ENCODE measurements around the gene TNKS1BP1.
"Not testable (repeated sequence)": the region's sequence is repeated elsewhere in the genome, so short reads cannot be mapped to it uniquely, and the experiment has no call there.

TNKS1BP1 gene

DNA sequence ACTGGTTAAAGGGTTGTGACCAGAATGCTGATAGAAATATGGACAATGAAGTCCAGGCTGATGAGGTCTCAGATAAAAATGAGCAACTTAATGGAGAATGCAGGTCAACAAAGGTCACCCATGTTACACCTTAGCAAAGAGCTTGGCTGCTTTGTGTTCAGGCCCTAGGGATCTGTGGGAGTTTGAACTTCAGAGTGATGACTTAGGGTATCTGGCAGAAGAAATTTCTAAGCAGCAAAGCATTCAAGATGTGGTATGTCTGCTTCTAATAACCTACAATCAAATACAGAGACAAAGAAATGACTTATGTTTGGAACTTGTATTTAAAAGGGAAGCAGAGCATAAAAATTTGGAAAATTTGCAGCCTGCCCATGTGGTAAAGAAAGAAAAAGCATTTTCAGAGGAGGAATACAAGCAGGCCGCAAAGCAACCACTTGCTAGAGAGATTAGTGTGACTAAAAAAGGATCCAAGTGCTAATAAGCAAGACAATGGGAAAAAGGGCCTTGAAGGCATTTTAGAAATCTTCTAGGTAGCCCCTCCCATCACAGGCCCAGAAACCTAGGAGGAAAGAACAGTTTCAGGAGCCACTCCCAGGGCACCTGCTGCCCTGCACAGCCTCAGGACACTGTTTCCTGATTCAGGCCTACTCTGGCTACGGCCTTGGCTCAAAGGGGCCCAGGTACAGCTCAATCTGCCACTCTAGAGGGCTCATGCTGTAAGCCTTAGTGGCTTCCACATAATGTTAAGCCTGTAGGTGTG is 41.3 kb downstream of the TNKS1BP1 start:
- DNase-seq (ENCODE audit: low read depth), result no peak

DNA sequence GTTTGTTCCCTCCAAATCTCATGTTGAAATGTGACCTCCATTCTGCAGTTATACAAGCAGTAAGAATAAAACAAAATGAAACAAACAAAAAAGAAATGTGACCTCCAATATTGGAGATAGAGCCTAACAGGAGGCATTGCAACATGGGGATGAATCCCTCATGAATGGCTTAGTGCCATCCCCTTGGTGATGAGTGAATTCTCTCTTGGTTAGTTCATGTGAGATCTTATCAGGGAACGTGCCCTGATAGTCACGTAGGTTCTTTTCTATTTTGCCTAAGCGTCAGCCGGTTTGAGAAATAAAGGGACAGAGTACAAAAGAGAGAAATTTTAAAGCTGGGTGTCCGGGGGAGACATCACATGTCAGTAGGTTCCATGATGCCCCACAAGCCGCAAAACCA is 43.2 kb downstream of the TNKS1BP1 start:
- DNase-seq (ENCODE audit: low read depth), result not testable (repeated sequence)

DNA sequence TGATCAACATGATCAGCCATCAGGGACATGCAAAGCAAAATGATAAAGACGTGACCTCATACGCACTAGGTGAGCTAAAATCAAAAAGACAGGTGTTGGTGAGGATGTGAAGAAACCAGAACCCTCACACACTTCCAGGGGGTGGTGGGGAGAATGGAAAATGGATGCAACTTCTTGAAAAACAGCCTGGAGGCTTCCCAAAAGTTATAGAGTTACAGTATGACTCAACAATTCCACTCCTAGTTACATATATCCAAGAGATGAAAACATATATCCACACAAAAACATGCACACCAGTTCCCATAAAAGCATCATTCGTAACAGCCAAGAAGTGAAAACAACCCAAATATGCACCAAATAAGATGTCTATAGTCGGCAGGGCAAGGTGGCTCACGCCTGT is 45.6 kb downstream of the TNKS1BP1 start:
- no peak for DNase-seq (ENCODE audit: low read depth)

DNA sequence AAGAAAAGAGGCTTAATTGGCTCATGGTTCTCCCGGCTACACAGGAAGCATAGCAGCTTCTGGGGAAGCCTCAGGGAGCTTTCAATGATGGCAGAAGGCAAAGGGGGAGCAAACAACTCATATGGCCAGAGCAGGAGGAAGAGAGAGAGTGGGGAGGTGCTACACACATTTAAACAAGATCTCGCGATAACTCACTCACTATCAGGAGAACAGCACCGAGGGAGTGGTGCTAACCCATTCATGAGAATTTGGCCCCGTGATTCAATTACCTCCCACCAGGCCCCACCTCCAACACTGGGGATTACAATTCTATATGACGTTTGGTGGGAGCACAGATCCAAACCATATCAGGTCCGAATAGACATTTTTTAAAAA is 46.0 kb downstream of the TNKS1BP1 start:
- no peak for DNase-seq (ENCODE audit: low read depth)

DNA sequence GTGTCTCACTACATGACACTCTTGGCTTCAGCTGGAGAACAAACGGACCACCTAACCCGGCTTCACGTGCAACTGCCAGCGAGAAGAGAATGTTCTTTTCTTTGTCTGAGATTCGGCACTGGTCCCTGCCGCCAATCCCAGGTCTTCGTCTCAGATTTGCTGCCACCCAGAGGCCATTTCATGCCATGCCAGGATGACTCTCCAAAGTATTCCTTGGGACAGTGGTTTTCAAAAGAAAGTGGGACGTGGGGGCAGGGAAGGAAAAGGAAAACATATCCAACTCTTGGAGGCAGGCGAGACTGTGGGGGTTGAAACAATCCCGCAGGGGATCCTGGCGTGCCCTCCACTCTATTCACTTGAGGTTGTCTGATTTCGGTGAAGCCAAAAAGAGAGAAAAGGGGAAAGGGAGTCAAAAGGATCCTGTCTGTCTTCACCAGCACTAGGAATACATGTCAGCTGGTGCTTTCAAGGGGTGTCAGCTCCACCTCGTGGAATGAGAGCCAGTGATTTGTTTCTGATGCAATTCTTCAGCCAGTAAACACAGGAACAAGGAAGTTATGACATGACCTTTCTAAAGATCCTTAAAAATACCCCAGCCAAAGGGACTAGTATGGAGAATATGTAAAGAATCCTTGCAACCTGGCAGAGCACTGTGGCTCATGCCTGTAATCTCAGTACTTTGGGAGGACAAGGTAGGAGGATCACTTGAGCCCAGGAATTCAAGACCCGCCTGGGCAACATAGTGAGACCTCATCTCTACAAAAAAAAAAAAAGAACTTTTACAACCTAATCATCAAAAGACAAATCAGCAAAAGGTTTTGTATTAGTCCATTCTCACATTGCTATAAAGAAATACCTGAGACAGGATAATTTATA is 46.7 kb downstream of the TNKS1BP1 start:
- no peak for DNase-seq (ENCODE audit: low read depth)

DNA sequence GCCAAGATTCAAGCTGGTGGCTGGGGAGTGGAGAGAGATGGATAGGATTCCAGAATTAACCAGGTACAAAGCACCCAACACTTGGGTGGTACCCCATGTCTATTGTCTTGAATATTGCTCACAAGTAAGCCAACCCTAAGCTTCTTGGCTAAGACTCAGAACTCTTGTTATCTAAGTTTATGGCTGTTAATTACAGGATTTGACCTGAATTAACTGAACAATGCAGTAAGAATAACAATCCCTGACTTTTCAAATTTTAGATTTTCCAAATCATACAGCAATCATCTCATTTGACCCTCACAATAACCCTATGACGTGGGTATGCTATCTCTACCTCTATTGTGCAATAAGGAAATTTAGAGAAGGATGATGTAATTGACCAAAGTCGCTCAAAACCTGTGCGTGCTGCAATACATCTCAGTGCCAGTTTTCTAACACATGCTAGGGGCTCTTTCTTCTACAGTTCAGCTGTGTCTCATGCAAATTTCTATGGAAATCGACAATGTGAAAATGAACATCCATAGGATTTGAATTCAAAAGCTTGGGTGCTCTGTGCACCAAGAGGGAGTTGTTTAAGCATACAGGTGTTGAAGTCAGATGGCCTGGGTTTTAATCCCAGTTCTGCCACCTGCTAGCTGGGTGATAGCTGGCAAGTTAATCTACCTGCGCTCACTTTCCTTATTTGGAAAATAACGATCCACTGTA is 47.6 kb downstream of the TNKS1BP1 start:
- DNase-seq (ENCODE audit: low read depth), result no peak

DNA sequence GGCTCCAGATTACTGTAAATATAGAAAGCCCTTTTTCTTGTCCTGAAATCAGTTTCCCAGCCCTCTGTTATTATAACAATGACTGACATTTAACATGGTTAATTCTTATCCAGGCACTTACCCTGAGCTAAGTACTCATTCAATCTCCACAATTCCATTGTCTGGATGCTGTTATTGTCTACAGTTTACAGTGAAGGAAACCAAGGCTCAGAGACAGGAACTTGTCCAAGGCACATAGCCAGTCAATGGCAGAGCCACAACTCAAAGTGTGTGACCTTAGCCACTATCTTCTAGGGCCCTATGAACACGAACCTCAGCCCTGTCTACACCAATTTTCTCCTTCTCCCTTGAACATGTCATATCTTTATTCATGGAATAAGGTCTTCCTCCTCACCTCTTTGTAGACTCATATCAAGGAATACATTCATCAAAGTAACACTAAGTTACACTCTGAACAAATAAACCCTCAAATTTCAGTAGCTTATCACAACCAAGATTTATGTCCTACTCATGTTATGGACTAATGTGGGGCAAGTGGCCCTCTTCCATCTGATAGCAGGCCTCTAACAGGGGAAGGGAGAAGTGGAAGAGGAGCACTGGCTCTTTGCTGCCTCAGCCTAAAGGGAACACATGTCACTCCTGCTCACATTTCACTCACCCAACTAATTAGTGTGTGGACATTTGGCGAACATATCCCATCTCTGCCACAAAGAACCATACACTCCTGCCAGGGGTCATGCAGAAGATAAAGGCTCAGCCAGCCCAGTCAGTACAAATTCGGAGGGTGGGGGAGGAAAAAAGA is 48.4 kb downstream of the TNKS1BP1 start:
- no peak for DNase-seq (ENCODE audit: low read depth)

DNA sequence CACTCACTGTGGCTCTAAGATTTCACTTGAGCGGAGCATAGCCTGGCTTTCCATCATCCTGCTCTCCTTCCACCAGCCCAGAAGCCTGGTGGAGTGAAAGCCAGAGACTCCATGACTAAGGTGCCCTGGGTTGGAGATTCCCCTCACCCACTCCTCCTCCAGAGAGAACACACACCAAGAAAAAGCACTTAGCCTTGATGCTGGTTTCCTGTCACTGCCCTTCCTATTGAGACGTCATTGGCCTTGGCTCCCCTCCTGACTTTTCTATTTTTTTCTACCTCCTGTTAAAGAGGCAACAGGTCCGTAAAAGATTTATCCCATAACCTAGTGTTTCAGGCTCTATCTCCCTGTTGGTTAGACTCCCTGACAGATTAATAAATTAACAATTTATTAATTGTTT is 49.2 kb downstream of the TNKS1BP1 start:
- no peak for DNase-seq (ENCODE audit: low read depth)

DNA sequence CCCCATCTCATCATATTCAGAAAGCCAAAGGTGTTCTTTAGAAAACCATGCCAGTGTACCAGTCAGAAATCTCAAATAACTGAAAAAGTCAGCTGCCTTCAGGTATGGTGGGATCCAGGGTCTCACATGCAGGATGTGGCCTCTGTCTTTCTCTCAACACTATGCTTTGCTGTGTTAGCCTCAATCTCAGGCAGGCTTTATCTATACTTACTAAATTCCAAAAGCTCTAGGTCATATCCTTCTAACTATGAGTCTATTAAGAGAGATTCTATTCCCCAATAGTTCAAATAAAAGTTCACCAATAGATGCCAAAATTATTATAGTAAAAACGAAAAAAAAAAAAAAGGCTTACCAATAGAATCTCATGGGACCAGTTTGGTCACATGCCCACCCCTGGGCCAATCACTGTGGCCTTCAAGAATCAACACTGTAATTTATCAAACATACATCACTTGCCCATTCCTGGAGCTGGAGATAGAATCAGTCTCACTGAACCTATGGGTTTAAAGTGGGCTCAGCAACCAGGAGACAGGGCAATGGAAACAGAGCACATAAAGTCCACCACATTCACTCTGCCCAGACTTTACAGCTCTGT is 49.8 kb downstream of the TNKS1BP1 start:
- DNase-seq (ENCODE audit: low read depth), result no peak

DNA sequence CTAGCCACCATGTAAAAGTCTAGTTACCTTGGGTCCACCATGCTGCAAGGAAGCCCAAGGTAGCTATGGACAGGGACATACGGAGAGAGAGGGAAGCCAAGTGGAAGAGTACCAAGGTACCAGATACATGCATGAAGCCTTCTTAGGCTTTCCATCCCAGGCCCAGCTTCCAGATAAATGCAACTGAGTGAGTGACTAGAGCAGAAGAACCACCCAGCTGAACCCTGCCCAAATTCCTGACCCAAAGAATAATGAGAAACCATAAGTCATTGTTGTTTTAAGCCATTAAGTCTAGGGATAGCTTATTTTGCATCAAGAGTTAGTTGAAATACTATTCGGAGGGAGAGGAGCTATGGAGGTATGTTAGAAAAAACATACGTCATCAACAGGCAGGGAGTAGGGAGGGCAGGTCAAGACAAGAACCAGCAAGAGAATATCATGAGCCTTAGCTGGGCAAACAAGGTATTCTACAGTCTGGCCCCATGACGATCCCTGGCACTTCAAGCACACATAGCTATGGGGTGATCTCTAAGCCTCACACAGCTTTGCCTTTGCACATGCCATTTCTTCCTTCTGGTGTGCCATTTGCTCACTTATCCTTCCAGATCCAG is 51.2 kb downstream of the TNKS1BP1 start:
- DNase-seq (ENCODE audit: low read depth), result no peak

DNA sequence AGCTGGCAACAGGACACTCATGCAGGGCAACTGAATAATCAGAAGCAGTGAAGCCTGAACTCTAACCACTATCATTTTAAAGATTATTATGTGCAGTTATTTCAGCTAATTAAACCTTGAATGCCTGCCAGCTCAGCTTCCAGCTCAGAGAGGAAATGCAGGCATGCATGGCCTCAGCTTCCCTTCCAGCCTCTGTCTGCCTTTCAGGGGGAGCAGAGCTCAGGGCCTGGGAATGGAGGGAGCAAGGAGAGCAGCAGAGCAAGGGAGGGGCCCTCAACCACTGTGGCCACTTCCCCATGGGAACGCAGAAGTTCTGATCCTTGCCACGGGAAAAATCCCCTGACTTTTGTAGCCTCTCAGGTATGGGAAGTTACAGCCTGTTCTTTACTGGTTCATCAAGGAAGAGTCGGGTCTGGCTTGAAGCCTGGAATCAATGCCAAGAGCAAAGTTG is 55.2 kb downstream of the TNKS1BP1 start:
- no peak for DNase-seq (ENCODE audit: low read depth)

DNA sequence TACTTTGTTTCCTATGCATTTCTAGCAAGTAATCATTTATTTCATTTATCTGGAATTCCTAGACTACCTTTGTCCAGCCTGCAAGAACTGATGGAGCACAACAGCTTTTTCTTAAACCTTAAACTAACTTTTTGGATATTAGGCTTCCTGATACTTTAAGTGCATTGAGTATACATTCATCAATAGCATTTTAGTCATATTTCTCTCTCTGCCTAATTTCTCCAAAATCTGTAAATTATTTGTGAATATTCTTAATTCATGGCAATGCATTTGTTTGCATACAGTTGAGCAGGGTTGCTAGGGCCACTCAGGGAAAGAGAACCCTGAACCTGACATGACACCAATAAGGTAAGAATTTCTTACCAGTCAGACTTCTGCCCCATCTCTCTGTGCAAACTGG is 58.6 kb downstream of the TNKS1BP1 start:
- DNase-seq (ENCODE audit: low read depth), result no peak

DNA sequence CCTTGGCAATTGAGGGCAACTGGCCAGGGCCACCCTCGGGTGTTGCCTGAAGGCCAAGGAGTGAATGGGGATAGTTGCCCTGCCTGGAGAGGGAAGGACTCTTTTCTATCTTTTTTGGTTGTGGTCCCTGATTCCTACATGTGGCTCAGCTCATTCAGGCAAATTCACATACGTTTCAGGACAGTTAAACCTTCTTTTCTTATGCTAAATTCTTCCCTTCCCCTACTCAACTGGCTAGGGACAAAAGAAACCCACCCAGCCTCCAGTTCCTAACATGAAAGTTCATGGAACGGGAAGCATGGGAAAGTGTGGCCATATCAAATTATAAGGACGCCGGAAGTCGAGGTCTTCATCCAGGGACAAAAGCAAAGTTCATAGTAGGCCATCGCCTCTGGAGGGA is 61.4 kb downstream of the TNKS1BP1 start:
- DNase-seq (ENCODE audit: low read depth), result no peak

DNA sequence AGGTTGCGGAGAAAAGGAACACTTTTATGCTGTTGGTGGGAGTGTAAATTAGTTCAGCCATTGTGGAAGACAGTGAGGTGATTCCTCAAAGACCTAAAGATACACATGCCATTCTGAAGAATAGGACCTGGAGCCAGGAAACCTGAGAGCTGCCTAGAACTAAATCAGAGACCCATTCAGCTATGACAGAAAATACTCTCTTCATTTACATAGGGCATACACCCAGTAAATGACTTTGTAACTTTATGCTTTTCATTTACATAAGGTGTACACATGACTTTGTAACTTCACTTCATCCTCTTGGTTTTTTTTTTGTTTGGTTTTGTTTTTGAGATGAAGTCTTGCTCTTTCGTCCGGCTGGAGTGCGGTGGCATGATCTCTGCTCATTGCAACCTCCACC is 62.6 kb downstream of the TNKS1BP1 start:
- no peak for DNase-seq (ENCODE audit: low read depth)

DNA sequence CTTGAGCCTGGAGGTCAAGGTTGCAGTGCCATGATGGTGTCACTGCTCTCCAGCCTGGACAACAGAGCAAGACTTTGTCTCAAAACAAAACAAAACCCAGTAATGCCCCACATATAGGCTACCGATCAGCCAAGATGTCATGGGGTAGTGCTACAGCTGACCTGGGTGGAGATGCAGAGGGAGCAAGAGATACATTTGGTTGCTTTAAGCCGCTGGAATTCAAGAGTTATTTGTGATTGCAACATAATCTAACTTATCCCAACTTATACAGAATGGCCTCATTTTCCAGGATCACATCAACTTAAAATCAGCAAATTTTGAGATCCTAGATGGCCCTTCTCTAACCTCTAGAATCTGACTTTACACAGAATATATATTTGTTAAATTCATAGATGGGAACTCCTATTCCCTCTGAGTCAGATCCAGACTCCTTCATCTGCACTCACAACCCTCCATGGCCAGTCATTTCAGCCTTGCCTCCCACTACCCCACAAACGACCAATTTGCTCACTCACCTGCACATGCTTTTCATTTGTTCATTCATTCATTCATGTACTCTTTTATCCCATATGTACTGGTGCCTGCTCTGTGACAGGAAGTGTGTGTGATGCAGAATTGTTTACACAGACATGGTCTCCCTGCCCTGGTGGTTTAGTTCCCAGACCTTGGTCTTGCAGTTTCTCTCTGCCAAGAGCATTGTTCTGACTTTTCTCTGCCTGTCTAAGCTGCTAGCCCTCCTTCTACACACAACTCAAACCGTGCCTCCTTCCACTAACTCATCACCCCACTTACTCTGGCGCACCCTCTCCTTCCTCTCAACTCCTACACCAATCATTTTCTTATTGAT is 63.6 kb downstream of the TNKS1BP1 start:
- no peak for DNase-seq (ENCODE audit: low read depth)

DNA sequence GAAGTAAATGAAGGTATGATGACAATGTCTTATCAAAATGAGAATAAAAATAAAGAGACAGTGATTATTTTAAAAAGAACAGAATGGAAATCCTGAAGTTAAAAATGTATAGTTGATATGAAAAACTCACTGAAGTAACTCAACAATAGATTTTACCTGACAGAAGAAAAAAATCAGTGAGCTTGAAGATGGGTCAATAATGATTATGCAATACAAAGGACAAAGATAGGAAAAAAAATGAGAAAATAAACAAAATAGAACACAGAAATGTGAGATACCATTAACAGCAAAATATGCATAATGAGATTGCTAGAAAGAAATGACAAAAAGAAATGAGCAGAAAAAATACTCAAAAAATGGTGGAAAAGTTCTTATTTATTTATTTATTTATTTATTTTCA is 68.6 kb downstream of the TNKS1BP1 start:
- DNase-seq (ENCODE audit: low read depth), result no peak

DNA sequence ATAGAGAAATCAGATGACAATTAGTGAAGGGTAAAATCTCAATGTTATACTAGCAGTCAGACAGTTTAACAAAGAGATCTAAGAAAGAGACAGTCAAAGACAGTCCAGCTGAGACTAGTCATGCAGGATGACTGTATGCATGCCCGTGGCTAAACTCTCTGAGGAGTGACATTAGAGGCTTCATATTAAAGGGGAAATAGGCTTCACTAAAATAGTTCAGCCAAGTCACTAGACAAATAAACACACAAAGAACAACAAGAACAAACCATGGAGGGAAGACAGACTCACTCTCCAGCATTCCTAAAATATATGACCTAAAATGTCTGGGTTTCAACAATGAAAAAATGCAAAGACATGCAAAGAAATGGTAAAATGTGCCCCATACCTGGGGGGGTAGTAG is 69.1 kb downstream of the TNKS1BP1 start:
- no peak for DNase-seq (ENCODE audit: low read depth)

DNA sequence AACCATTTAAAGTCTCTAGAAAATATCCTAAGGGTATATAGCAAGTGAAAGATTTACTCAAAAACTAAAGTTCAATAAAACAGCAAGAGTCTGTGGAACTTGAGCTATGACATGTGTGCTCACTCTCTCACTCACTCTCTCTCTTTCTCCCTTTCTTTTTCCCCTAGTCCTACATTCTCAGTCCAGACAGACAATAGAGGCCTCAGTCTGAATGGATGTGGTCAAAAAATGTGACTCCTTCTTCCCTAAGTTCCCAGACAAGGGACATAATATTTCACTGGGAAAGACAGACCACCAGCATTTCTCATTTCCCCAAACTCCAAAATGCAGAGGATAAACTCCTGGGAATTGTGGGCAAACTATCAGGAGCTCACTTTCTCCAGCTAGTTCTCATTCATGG is 70.1 kb downstream of the TNKS1BP1 start:
- DNase-seq (ENCODE audit: low read depth), result no peak

DNA sequence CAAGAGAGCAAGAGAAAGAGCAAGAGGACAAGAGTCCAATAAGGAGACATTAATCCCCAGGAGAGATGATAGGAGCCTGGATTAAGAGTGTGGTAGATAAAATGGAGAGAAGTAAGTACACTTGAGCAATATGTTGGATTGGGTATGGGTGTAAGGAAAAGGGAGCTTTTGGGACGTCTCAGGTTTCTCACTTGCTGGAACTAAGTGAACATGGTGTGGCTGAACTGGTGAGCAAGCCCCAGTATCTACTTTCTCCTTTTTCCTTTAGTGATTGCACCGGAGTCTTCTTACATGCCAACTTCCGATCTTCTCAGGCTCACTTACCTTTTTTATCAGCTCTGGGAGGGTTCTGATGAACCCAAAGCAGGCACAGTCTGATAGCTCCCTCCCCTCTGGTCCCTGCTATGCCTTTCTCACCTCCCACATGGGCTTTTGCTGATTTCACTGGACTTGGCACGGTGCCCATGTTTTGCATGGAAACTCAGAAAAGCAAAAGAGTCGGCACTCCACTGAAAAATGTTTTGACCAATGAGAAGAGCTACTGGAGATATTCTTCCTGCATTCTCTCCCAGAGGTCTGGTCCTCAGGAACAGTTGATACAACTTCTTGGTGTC is 73.2 kb downstream of the TNKS1BP1 start:
- no peak for DNase-seq (ENCODE audit: low read depth)

DNA sequence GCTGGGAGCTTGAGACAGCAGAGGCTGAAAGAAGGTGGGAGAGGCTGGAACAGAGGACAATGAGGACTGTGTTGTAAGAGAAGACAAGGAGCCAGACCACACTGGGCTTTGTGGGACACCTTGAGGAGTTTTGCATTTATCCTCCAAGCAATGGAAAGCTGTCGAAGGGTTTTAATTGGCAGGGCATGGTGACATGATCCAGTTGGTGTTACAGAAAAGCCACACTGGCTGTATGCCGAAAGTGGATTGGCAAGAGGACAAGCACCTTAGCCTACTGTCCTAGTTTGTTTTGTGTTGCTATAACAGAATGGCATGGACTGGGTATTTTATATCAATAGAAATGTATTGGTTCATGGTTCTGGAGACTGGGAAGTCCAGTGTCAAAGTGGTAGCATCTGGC is 73.7 kb downstream of the TNKS1BP1 start:
- no peak for DNase-seq (ENCODE audit: low read depth)

All from stimulated activated CD8-positive, alpha-beta memory T cell treated with anti-CD3 and anti-CD28 coated beads, Interleukin-15, amount 100 ng/mL, for 24 hours (primary cell).